HEK293 (cell line): ENCODE results near the gene RPS19.

Source experiments
- OSR2 ChIP-seq: fragments of 450-650 bp; formaldehyde crosslinking; IDR thresholded peaks from 2 replicates; pipeline ENCODE4 v1.5.1; 2016; ENCODE audit warnings: missing biosample characterization, missing genetic modification characterization
- ZFP3 ChIP-seq: fragments of 450-650 bp; formaldehyde crosslinking; IDR thresholded peaks from 2 replicates; pipeline ENCODE4 v1.5.1; 2016; ENCODE audit warnings: low read depth, missing biosample characterization, missing genetic modification characterization
- ZNF223 ChIP-seq: fragments of 450-650 bp; formaldehyde crosslinking; IDR thresholded peaks from 2 replicates; pipeline ENCODE4 v1.5.1; 2016; ENCODE audit warnings: missing biosample characterization, missing genetic modification characterization
- ZNF292 ChIP-seq: fragments of 450-650 bp; formaldehyde crosslinking; IDR thresholded peaks from 2 replicates; pipeline ENCODE4 v1.5.1; 2016; ENCODE audit warnings: low read depth, missing biosample characterization, missing genetic modification characterization, borderline replicate concordance
- ZNF510 ChIP-seq: fragments of 450-650 bp; formaldehyde crosslinking; IDR thresholded peaks from 2 replicates; pipeline ENCODE4 v1.5.1; 2018; ENCODE audit warnings: mild to moderate bottlenecking, missing genetic modification characterization, missing biosample characterization; ENCODE audit not compliant: insufficient replicate concordance
- ZNF600 ChIP-seq: fragments of 450-650 bp; formaldehyde crosslinking; IDR thresholded peaks from 2 replicates; pipeline ENCODE4 v1.5.1; 2016; ENCODE audit warnings: missing biosample characterization, missing genetic modification characterization
- ZNF660 ChIP-seq: fragments of 450-650 bp; IDR thresholded peaks from 2 replicates; pipeline ENCODE4 v1.5.1; 2018; ENCODE audit warnings: missing biosample characterization, mild to moderate bottlenecking, missing genetic modification characterization
- TF ChIP-seq, protein P1 (sequence below): fragments of 450-650 bp; formaldehyde crosslinking; IDR thresholded peaks from 2 replicates; pipeline ENCODE4 v1.5.1; 2016; ENCODE audit warnings: missing biosample characterization, missing genetic modification characterization
- TF ChIP-seq, protein P2 (sequence below): fragments of 450-650 bp; formaldehyde crosslinking; IDR thresholded peaks from 2 replicates; pipeline ENCODE4 v1.5.1; 2016; ENCODE audit warnings: missing biosample characterization, missing genetic modification characterization
- TF ChIP-seq, protein P3 (sequence below): fragments of 450-650 bp; formaldehyde crosslinking; IDR thresholded peaks from 2 replicates; pipeline ENCODE4; 2016; ENCODE audit warnings: missing biosample characterization, missing genetic modification characterization
- TF ChIP-seq, protein P4 (sequence below): fragments of 450-650 bp; formaldehyde crosslinking; IDR thresholded peaks from 2 replicates; pipeline ENCODE4 v1.5.1; 2016; ENCODE audit warnings: missing biosample characterization, missing genetic modification characterization

DNA sequence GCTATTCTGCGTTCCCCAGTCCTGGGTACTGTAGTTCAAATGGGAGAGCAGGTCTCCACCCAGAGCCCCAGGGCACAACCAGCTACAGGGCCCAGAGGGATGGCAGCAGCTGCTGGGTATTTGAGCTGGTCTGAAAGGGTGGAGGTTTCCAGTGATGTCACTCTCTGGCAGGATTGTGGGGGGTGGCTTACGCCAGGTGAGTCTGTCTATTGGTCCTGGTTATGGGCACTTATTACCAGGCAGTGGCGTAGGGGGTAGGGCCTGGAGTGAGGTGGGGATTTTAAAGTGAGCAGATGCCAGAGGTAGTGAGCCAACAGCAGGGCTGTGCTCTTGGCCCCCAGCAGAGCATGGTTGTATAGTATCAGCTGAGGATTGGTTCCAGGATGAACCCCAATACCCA, 6.2 kb downstream of the RPS19 start:
- TF ChIP-seq ZNF223 (no peak), ZNF510 (tag by site-specific recombination) (no peak), ZFP3 (tag by site-specific recombination) (no peak), OSR2 (tag by site-specific recombination) (no peak), ZNF292 (tag by site-specific recombination) (no peak), ZNF660 (tag by site-specific recombination) (no peak), ZNF600 (tag by site-specific recombination) (no peak)
- TF ChIP-seq, protein P1, sequence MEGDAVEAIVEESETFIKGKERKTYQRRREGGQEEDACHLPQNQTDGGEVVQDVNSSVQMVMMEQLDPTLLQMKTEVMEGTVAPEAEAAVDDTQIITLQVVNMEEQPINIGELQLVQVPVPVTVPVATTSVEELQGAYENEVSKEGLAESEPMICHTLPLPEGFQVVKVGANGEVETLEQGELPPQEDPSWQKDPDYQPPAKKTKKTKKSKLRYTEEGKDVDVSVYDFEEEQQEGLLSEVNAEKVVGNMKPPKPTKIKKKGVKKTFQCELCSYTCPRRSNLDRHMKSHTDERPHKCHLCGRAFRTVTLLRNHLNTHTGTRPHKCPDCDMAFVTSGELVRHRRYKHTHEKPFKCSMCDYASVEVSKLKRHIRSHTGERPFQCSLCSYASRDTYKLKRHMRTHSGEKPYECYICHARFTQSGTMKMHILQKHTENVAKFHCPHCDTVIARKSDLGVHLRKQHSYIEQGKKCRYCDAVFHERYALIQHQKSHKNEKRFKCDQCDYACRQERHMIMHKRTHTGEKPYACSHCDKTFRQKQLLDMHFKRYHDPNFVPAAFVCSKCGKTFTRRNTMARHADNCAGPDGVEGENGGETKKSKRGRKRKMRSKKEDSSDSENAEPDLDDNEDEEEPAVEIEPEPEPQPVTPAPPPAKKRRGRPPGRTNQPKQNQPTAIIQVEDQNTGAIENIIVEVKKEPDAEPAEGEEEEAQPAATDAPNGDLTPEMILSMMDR: no peak
- TF ChIP-seq, protein P2, sequence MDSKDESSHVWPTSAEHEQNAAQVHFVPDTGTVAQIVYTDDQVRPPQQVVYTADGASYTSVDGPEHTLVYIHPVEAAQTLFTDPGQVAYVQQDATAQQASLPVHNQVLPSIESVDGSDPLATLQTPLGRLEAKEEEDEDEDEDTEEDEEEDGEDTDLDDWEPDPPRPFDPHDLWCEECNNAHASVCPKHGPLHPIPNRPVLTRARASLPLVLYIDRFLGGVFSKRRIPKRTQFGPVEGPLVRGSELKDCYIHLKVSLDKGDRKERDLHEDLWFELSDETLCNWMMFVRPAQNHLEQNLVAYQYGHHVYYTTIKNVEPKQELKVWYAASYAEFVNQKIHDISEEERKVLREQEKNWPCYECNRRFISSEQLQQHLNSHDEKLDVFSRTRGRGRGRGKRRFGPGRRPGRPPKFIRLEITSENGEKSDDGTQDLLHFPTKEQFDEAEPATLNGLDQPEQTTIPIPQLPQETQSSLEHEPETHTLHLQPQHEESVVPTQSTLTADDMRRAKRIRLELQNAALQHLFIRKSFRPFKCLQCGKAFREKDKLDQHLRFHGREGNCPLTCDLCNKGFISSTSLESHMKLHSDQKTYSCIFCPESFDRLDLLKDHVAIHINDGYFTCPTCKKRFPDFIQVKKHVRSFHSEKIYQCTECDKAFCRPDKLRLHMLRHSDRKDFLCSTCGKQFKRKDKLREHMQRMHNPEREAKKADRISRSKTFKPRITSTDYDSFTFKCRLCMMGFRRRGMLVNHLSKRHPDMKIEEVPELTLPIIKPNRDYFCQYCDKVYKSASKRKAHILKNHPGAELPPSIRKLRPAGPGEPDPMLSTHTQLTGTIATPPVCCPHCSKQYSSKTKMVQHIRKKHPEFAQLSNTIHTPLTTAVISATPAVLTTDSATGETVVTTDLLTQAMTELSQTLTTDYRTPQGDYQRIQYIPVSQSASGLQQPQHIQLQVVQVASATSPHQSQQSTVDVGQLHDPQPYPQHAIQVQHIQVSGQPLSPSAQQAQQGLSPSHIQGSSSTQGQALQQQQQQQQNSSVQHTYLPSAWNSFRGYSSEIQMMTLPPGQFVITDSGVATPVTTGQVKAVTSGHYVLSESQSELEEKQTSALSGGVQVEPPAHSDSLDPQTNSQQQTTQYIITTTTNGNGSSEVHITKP: peak; percentile 64
- TF ChIP-seq, protein P3, sequence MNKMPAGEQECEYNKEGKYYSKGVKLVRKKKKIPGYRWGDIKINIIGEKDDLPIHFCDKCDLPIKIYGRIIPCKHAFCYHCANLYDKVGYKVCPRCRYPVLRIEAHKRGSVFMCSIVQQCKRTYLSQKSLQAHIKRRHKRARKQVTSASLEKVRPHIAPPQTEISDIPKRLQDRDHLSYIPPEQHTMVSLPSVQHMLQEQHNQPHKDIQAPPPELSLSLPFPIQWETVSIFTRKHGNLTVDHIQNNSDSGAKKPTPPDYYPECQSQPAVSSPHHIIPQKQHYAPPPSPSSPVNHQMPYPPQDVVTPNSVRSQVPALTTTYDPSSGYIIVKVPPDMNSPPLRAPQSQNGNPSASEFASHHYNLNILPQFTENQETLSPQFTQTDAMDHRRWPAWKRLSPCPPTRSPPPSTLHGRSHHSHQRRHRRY (tag by site-specific recombination): no peak
- TF ChIP-seq, protein P4, sequence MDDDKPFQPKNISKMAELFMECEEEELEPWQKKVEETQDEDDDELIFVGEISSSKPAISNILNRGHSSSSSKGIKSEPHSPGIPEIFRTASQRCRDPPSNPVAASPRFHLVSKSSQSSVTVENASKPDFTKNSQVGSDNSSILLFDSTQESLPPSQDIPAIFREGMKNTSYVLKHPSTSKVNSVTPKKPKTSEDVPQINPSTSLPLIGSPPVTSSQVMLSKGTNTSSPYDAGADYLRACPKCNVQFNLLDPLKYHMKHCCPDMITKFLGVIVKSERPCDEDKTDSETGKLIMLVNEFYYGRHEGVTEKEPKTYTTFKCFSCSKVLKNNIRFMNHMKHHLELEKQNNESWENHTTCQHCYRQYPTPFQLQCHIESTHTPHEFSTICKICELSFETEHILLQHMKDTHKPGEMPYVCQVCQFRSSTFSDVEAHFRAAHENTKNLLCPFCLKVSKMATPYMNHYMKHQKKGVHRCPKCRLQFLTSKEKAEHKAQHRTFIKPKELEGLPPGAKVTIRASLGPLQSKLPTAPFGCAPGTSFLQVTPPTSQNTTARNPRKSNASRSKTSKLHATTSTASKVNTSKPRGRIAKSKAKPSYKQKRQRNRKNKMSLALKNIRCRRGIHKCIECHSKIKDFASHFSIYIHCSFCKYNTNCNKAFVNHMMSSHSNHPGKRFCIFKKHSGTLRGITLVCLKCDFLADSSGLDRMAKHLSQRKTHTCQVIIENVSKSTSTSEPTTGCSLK (tag by site-specific recombination): no peak
